GM18861 (cell line): Measurements from ENCODE around the gene NDUFAF8.

Experiments used
- ATAC-seq: cut with Tn5 transposase; IDR thresholded peaks from one replicate; pipeline ENCODE4 v1.9.1; 2021; ENCODE audit not compliant: unreplicated experiment

The NDUFAF8 gene, protein sequence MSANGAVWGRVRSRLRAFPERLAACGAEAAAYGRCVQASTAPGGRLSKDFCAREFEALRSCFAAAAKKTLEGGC

DNA sequence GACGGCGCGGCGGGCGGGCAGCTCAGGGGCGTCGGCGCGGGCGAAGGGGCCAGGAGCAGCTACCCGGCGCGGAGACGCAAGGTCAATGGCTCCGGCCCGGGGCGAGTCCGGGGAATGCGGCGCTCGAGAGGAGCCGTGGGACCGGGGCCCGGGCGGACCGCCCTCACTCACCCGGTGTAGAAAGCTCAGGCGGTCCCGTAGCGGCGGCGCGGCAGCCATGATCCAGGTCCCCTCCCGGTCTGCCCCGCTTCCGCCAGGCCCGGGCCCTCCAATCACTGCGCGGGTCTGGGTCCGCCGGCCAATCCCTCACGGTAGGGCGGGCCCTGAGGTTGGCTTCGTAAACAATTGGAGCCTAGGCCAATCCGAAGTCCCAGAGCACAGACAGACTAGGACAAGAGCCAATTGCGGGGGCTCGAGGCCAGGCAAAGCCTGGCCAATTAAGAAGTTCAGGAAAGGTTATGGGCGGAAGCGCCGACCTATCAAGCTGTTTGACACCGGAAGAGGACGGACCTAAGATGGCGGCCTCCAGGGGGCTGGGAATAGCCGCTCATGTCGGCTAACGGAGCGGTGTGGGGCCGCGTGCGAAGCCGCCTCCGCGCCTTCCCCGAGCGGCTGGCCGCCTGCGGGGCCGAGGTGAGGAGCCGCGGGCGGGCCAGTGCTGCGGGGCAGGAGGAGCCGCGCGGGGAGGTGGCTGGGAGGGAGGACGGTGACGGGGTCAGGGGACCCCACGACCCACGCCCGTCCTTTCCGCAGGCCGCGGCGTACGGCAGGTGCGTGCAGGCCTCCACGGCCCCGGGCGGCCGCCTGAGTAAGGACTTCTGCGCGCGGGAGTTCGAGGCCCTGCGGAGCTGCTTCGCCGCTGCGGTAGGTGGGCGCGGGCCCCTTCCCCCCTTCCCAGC, at the start of gene NDUFAF8, which contains the start of gene TEPSIN:
Gene NDUFAF8 (plus strand): TSS at position 504 of the 899 bp plus-strand sequence. CDS start 46 bp downstream, at position 550.
Gene TEPSIN (minus strand): TSS at position 241 of the 899 bp plus-strand sequence. CDS start 22 bp downstream, at position 219.
- ATAC-seq: peak; percentile 85

DNA sequence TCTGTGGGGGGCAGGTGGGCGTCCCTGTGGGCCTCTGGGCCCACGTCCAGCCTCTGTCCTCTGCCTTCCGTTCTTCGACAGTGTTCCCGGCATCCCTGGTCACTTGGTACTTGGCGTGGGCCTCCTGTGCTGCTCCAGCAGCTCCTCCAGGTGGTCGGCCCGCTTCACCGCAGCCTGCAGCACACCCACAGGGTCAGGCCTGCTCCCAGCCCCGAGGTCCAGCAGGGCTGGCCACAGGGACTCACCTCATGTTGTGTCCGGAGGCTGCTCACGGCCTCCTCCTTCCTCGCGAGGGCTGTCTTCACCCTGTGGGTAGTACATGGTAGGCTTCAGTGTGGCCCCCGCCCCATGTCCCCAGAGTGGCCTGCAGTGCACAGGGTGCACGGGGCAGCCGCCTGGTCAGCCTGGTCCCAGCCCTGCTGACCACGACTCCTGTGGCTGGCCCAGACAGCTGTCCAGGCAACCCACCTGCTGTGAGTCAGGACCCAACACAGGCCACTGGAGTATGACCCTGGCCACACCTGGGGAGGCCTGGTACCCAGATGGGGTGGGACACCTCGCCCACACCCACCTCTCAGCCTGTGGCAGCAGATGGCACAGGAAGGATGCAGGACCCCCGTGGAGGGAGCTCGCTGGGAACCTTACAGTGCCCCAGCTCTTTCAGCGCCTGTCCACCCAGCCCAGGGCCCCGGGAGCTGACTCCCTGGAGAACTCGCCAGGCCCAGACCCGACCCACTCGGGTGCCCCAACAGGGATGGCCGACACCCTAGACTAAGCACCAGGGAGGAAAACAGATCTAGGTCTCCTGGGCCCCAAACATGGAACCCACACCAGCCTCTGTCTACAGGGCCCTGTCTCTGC, 49.2 kb upstream of the NDUFAF8 start:
- ATAC-seq: no peak

DNA sequence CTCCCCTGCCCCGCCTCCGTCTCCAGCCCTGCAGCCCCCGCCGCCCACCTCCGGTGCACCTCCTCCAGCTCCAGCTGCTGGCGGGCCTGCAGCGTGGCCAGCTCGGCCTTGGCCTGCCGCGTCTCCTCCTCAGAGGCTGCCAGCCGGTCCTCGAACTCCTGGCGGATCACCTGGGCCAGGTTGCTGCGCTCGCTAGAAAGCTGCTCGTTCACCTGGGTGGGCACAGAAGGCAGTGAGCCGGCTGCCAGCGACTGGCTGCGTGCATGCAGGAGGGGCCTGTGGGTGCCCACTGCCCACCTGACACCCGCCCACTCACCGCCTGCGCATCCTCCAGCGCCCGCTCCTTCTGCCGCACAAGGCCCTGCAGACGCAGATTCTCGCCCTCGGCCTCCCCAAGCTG, 48.5 kb upstream of the NDUFAF8 start:
- ATAC-seq: no peak

GRCh38 chr17:81191116-81191515, 48.0 kb upstream of the NDUFAF8 start:
- ATAC-seq: no peak

DNA sequence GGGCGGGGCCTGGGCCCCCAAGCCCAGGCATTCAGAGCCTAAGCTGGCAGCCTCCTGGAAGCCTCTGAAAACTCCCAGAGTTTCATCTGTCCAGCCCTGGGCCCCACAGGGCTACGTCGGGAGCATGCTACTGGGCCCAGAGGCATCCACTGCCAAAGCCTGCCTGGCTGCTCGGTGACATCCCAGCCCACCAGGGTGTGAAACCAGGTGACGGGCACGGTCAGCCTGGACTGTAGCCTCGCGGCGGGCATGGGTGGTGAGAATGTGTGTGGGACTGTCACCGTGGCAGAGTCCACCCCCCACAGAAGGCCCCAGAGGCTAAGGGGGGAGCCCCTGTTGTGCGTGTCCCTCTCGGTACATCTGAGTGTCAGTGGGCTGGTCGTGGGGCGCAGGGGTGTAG, 47.5 kb upstream of the NDUFAF8 start:
- ATAC-seq: no peak

DNA sequence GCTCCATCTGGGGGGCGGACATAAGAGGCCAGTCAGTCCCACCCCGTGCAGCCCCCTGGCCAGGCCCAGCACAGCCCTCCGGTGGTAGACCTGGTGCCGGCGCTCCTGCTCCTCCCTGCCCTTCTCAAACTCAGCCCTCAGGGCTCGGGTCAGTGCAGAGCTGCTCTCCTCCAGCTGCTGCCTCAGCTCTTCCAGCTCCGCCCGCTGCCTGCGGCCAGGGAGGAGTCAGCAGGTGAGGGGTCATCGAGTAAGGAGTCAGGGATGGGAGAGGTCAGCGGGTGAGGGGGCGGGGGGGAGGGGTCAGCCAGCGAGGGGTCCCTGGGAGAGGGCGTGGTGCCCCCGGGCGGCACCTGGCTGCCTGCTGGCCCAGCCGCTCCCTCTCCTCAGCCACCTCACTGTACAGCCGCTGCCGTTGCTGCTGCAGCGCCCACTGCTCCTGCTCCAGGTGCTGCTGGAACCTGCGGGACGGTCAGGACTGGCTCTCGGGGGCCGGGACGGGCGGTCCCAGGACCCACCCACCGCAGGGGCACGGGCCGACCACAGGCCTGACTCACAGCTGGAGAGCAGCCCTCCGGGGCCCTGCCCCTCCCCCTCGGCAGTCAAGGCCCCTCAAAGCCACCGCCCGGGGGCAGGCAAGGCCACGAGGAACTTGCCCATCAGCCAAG, 46.6 kb upstream of the NDUFAF8 start:
- no peak for ATAC-seq

GRCh38 chr17:81193051-81193410, 46.1 kb upstream of the NDUFAF8 start:
- ATAC-seq: no peak

GRCh38 chr17:81193470-81194224, 45.5 kb upstream of the NDUFAF8 start:
- no peak for ATAC-seq

GRCh38 chr17:81194225-81194760, 44.8 kb upstream of the NDUFAF8 start:
- no peak for ATAC-seq

- ATAC-seq: no peak
These were observed 43.9 kb upstream of the NDUFAF8 start for GRCh38 chr17:81194941-81195901.

DNA sequence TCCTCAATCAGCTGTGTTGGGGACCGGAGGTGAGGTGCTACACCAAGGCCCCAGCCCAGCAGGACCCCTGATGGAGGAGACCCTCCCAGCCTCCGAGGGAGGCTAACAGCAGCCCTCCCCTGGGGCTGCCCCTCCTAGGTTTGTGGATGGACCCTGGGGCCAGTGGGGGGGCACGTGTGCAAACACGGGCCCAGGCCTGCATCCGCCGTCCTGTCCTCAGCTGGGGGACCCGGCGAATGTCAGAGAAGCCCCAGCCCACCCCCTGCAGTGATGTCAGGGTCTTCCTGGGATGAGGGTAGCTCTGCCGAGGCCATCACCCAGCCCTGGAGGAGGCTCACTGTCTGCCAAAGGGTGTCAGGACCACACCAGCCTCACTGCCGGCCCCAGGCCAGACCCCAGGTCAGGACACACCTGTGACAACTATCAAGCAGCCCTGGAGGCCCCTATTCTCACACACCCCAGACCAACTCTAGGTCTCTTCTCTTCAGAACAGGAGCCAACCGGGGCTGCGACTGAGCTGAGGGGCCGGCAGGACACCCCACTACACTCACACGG, 43.1 kb upstream of the NDUFAF8 start:
- ATAC-seq: no peak

DNA sequence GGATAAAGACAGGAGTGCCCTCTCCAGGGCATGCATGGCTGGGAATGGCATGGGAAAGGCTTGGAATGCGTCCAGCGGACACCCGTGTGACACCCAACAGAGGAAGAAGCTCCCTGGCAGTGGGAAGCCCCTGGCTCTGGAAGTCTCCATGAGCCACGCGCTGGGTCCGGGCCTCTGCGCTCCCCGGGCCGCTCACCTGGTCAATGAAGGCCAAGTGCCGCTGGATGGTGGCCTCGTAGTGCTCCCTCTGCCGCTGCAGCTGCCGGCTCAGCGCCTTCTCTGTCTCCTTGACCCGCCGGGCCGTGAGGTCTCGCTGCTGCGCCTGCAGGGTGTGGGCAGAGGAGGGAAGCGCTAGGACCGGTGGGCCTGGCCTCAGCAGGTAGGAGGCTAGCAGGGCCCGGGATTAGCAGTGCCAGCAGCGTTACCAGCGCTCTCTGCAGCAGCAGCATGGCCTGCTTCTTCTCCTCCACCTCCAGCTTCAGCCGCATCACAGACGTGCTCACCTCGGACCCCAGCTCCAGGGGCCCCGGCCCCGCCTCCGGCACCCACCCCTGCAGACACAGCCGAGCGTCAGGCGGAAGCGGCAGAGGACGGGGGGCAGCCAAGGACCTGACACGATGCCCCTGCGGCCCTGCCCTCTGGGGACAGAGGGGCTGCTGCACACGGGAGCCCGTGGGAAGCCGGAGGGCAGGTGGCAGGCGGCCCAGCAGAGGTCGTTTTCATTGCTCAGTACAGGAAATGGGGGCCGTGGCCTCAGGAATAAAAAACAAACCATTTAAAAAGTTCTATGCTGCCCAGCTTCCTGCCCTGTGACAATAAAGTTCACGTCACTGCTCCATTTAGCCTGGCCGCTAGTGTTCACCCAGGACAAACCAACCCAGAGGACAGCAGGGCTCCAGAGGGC, 42.4 kb upstream of the NDUFAF8 start:
- ATAC-seq: no peak

DNA sequence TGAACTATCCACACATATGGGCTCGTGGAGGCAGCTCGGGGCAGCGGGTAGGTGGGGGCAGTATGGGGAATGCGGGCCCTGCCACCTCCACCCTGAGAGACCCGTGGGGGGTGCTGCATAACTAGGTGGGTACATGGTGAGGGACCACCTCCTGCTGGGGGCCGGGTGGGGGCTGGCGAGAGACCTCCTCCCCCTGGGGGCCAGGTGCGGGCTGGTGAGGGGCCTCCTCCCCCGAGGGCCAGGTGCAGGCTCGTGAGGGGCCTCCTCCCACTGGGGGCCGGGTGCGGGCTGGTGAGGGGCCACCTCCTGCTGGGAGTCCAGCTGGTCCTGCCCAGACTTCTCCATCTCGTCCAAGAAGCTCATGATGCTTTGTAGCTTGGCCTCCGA, 41.7 kb upstream of the NDUFAF8 start:
- ATAC-seq: no peak

DNA sequence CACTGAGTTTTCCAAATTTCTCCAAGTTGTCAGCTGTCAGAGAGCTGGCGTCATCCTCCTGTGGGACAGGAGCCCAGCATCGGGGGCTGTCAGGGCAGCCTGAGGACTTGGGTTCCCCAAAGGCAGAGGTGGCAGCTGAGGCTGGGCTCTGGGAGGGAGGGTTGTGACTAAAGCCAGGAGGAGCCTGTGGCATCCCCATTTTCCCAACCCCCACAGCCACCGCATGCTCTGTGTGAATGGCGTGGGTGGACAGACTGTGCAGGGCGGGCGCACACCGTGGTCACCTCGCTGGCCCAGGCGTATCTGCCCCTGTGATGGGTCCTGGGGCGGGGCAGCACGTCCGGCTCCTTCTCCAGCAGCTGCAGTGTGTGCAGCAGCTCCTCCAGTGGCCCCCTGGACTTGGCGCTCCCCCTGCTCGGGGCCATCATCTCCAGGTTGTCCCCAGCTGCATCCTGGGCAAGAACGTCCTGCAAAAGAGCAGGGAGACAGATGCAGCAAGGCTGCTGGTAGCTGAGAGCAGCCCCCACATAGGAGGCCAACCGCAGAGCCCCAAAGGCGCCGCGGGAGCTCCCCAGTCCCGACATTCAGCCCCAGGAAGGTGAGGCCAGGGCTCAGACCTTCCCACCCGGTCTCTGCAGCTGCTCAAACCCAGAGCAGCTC, 41.2 kb upstream of the NDUFAF8 start:
- ATAC-seq: no peak

- ATAC-seq: no peak
These were observed 40.2 kb upstream of the NDUFAF8 start for GRCh38 chr17:81198826-81199481.

GRCh38 chr17:81199482-81199830, 39.7 kb upstream of the NDUFAF8 start:
- ATAC-seq: no peak

- no peak for ATAC-seq
These were observed 38.9 kb upstream of the NDUFAF8 start for GRCh38 chr17:81200201-81200600.
